Measurements from ENCODE around the gene PTPN6. TPM values are rescaled to one million over a fixed set of nuclear protein-coding genes. Genes with fewer than 3 reads are reported as not detected.

PTPN6 gene
- total and polyA plus RNA-seq, 2 donors (not counting 1 experiment from before 2014, with no cell fraction given) = 0.06 TPM; not detected in 1

DNA sequence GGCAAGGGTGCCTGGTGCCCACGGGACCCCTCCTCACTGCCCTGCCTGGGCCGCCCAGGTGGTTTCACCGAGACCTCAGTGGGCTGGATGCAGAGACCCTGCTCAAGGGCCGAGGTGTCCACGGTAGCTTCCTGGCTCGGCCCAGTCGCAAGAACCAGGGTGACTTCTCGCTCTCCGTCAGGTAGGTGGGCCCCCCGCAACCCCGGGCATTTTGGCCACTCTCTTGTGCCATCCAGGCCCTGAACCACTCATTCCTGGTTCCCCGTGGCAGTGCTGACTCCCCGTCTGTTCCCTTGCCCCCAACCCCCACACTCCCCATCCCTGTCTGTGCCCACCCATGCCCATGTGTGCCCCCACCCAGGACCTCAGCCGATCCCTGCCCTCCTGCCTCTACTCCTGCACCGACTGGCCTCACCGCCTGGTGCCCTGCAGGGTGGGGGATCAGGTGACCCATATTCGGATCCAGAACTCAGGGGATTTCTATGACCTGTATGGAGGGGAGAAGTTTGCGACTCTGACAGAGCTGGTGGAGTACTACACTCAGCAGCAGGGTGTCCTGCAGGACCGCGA is 480 bp downstream of the PTPN6 start:
- Histone ChIP-seq H3K36me3 (ENCODE audit: control insufficient read depth, insufficient read depth, low read length) (no peaks in the 10 kb centered on the region), H3K4me2 (ENCODE audit: extremely low read depth, insufficient read depth, low read length) (no peak overlapping the region), H3K79me2 (ENCODE audit: control insufficient read depth, insufficient read depth, low read length) (no peaks in the 10 kb centered on the region), H3K4me3 (replicated peaks in 1 of 4; ENCODE audit: control extremely low read depth in 1 of 4, insufficient read depth in 1 of 4, low read depth in 3 of 4, low read length in 4 of 4) (no peak overlapping the region), H3K4me1 (ENCODE audit: control insufficient read depth, extremely low read depth, insufficient read depth, low read length) (no peaks in the 10 kb centered on the region), H3K9ac (ENCODE audit: insufficient read depth, low read length) (no peak overlapping the region), H4K20me1 (ENCODE audit: control insufficient read depth, extremely low read depth, insufficient read depth, low read length) (no peaks in the 10 kb centered on the region), H3K27me3 (ENCODE audit: control insufficient read depth, insufficient read depth, low read length) (no peaks in the 10 kb centered on the region), H3K9me3 (ENCODE audit: control insufficient read depth, insufficient read depth, low read depth, low read length) (no peaks in the 10 kb centered on the region), H3K27ac (ENCODE audit: insufficient read depth, low read length) (no peak overlapping the region), H2AFZ (ENCODE audit: low read length) (no peak overlapping the region)
- TF ChIP-seq EZH2 (IDR thresholded peaks at IDR 0.05; ENCODE audit: low read length, missing control alignments) = no peak
- TF ChIP-seq, protein P1, sequence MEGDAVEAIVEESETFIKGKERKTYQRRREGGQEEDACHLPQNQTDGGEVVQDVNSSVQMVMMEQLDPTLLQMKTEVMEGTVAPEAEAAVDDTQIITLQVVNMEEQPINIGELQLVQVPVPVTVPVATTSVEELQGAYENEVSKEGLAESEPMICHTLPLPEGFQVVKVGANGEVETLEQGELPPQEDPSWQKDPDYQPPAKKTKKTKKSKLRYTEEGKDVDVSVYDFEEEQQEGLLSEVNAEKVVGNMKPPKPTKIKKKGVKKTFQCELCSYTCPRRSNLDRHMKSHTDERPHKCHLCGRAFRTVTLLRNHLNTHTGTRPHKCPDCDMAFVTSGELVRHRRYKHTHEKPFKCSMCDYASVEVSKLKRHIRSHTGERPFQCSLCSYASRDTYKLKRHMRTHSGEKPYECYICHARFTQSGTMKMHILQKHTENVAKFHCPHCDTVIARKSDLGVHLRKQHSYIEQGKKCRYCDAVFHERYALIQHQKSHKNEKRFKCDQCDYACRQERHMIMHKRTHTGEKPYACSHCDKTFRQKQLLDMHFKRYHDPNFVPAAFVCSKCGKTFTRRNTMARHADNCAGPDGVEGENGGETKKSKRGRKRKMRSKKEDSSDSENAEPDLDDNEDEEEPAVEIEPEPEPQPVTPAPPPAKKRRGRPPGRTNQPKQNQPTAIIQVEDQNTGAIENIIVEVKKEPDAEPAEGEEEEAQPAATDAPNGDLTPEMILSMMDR (conservative IDR thresholded peaks at IDR 0.05 in 1 of 2, IDR thresholded peaks at IDR 0.05 in 1 of 2; ENCODE audit: low read depth in 1 of 2, low read length in 2 of 2) = no peak
- DNase-seq (ENCODE audit: low read depth in 2 of 2) = no peak

DNA sequence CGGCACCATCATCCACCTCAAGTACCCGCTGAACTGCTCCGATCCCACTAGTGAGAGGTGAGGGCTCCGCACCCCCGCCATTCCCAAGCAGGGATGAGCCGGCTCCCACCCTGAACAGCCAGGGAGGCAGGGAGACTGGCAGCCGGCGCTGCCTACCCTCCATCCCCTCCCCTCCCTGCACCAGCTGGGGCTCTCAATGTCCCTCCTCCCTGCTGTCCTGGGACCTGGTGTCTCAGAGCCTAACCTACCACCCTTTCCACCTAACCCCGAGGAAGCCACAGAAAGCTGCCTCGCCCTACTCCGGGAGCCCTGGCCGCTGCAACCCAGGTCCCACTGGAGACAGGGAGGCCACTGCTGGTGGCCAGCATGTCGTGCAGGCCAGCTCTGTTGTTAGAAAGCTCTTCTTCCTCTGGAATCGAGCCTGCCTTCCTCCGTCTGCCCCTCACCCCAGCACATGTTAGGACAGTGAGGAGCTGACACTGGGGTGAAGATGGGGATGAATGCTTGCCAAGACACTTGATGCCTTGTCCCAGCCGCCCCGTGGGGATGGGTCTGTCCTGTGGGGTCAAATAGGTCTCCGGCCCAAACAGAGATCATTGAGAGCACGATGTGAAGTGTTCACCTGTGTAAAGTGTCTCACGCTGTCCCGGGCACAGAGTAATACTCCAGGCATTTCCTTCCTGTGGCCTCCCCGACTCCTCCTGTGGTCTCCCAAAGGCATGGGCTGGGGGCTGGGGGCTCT is 1.1 kb downstream of the PTPN6 start:
- no peak for DNase-seq (ENCODE audit: low read depth in 2 of 2)
- H3K9ac ChIP-seq (ENCODE audit: insufficient read depth, low read length) = no peak overlapping the region
- H3K4me1 ChIP-seq (ENCODE audit: control insufficient read depth, extremely low read depth, insufficient read depth, low read length) = no peaks in the 10 kb centered on the region
- H3K36me3 ChIP-seq (ENCODE audit: control insufficient read depth, insufficient read depth, low read length) = no peaks in the 10 kb centered on the region
- H4K20me1 ChIP-seq (ENCODE audit: control insufficient read depth, extremely low read depth, insufficient read depth, low read length) = no peaks in the 10 kb centered on the region
- no peaks in the 10 kb centered on the region for H3K9me3 ChIP-seq (ENCODE audit: control insufficient read depth, insufficient read depth, low read depth, low read length)
- no peaks in the 10 kb centered on the region for H3K79me2 ChIP-seq (ENCODE audit: control insufficient read depth, insufficient read depth, low read length)
- H3K4me3 ChIP-seq (replicated peaks in 1 of 4; ENCODE audit: control extremely low read depth in 1 of 4, insufficient read depth in 1 of 4, low read depth in 3 of 4, low read length in 4 of 4) = no peak overlapping the region
- no peak overlapping the region for H2AFZ ChIP-seq (ENCODE audit: low read length)
- no peak overlapping the region for H3K4me2 ChIP-seq (ENCODE audit: extremely low read depth, insufficient read depth, low read length)
- H3K27ac ChIP-seq (ENCODE audit: insufficient read depth, low read length) = no peak overlapping the region
- no peaks in the 10 kb centered on the region for H3K27me3 ChIP-seq (ENCODE audit: control insufficient read depth, insufficient read depth, low read length)
- TF ChIP-seq, protein P1 (conservative IDR thresholded peaks at IDR 0.05 in 1 of 2, IDR thresholded peaks at IDR 0.05 in 1 of 2; ENCODE audit: low read depth in 1 of 2, low read length in 2 of 2) = no peak
- TF ChIP-seq EZH2 (IDR thresholded peaks at IDR 0.05; ENCODE audit: low read length, missing control alignments) = no peak

DNA sequence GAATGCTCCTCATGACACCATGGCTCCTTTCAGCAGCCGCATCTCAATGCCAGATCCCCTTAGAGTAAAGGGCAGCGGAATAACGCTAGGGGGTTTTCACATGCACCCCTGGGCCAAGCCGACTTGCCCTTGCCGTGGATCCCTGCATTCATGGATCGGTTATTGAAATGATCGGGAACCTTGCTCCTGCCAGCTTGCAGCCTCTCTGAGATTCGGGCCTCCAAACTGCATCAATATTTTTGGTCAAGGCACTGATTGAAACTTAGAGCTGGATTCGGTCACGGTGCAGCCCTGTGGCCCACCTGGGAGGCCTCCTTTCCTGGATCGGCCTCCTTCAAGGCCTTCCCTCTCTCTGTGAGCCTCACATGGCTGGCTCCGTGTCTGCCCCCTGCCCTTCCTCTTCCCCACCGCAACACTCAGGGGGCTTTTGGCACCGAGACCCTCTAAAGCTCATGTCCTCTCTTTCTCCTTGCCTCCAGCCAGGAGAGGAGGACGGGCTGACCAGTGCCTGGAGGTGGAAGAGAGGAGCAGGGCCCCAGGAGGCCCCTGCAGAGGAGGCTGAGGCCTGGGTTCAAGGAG is 1.8 kb downstream of the PTPN6 start:
- Histone ChIP-seq H3K27ac (ENCODE audit: insufficient read depth, low read length) (no peak overlapping the region), H3K4me3 (replicated peaks in 1 of 4; ENCODE audit: control extremely low read depth in 1 of 4, insufficient read depth in 1 of 4, low read depth in 3 of 4, low read length in 4 of 4) (no peak overlapping the region), H3K4me1 (ENCODE audit: control insufficient read depth, extremely low read depth, insufficient read depth, low read length) (no peaks in the 10 kb centered on the region), H3K9me3 (ENCODE audit: control insufficient read depth, insufficient read depth, low read depth, low read length) (no peaks in the 10 kb centered on the region), H3K4me2 (ENCODE audit: extremely low read depth, insufficient read depth, low read length) (no peak overlapping the region), H3K9ac (ENCODE audit: insufficient read depth, low read length) (no peak overlapping the region), H2AFZ (ENCODE audit: low read length) (no peak overlapping the region), H4K20me1 (ENCODE audit: control insufficient read depth, extremely low read depth, insufficient read depth, low read length) (no peaks in the 10 kb centered on the region), H3K36me3 (ENCODE audit: control insufficient read depth, insufficient read depth, low read length) (no peaks in the 10 kb centered on the region), H3K27me3 (ENCODE audit: control insufficient read depth, insufficient read depth, low read length) (no peaks in the 10 kb centered on the region), H3K79me2 (ENCODE audit: control insufficient read depth, insufficient read depth, low read length) (no peaks in the 10 kb centered on the region)
- no peak for DNase-seq (ENCODE audit: low read depth in 2 of 2)
- no peak for TF ChIP-seq EZH2 (IDR thresholded peaks at IDR 0.05; ENCODE audit: low read length, missing control alignments)
- TF ChIP-seq, protein P1 (conservative IDR thresholded peaks at IDR 0.05 in 1 of 2, IDR thresholded peaks at IDR 0.05 in 1 of 2; ENCODE audit: low read depth in 1 of 2, low read length in 2 of 2) = no peak

Measured in fibroblast of lung (primary cell).